ENCODE results near the gene TPP1. TPM values are rescaled to one million over a fixed set of nuclear protein-coding genes. Genes with fewer than 3 reads are reported as not detected.

The TPP1 gene
- total and polyA plus RNA-seq, 9 of the 15 experiments (the other 6 are each of a cell fraction or from before 2014, with no cell fraction given): 7.5 to 75.8 (median 15.7) TPM

DNA sequence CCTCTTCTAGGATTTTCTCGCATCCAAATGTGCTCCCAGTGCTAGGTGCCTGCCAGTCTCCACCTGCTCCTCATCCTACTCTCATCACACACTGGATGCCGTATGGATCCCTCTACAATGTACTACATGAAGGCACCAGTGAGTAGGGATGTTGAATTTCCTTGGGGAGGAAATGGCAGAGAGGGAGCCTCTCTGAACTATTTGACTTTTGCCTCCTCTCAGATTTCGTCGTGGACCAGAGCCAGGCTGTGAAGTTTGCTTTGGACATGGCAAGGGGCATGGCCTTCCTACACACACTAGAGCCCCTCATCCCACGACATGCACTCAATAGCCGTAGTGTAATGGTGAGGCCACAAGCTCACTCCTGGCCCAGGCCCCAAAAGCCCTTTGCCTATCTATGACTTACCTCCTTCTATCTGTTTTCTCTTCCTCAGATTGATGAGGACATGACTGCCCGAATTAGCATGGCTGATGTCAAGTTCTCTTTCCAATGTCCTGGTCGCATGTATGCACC is 9.7 kb downstream of the TPP1 start (continued):
- TF ChIP-seq, protein P1, sequence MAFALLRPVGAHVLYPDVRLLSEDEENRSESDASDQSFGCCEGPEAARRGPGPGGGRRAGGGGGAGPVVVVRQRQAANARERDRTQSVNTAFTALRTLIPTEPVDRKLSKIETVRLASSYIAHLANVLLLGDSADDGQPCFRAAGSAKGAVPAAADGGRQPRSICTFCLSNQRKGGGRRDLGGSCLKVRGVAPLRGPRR (CRISPR knock-in tag; IDR thresholded peaks at IDR 0.05): no peak
- no peak for TF ChIP-seq GABPB1 (CRISPR knock-in tag; IDR thresholded peaks at IDR 0.05)
- TF ChIP-seq, protein P2, sequence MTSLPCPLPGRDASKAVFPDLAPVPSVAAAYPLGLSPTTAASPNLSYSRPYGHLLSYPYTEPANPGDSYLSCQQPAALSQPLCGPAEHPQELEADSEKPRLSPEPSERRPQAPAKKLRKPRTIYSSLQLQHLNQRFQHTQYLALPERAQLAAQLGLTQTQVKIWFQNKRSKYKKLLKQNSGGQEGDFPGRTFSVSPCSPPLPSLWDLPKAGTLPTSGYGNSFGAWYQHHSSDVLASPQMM (CRISPR knock-in tag; IDR thresholded peaks at IDR 0.05): no peak
- TF ChIP-seq ZNF253 (CRISPR knock-in tag; conservative IDR thresholded peaks at IDR 0.05): no peak
- TF ChIP-seq, protein P3, sequence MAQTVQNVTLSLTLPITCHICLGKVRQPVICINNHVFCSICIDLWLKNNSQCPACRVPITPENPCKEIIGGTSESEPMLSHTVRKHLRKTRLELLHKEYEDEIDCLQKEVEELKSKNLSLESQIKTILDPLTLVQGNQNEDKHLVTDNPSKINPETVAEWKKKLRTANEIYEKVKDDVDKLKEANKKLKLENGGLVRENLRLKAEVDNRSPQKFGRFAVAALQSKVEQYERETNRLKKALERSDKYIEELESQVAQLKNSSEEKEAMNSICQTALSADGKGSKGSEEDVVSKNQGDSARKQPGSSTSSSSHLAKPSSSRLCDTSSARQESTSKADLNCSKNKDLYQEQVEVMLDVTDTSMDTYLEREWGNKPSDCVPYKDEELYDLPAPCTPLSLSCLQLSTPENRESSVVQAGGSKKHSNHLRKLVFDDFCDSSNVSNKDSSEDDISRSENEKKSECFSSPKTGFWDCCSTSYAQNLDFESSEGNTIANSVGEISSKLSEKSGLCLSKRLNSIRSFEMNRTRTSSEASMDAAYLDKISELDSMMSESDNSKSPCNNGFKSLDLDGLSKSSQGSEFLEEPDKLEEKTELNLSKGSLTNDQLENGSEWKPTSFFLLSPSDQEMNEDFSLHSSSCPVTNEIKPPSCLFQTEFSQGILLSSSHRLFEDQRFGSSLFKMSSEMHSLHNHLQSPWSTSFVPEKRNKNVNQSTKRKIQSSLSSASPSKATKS (CRISPR knock-in tag; IDR thresholded peaks at IDR 0.05): no peak
- TF ChIP-seq GATA2 (CRISPR knock-in tag; IDR thresholded peaks at IDR 0.05): no peak
- no peak for TF ChIP-seq ESRRA (IDR thresholded peaks at IDR 0.05; ENCODE audit: borderline replicate concordance, low read depth)
- TF ChIP-seq NRF1 (conservative IDR thresholded peaks at IDR 0.05 in 1 of 2, IDR thresholded peaks at IDR 0.05 in 1 of 2): no peak
- TF ChIP-seq, protein P4, sequence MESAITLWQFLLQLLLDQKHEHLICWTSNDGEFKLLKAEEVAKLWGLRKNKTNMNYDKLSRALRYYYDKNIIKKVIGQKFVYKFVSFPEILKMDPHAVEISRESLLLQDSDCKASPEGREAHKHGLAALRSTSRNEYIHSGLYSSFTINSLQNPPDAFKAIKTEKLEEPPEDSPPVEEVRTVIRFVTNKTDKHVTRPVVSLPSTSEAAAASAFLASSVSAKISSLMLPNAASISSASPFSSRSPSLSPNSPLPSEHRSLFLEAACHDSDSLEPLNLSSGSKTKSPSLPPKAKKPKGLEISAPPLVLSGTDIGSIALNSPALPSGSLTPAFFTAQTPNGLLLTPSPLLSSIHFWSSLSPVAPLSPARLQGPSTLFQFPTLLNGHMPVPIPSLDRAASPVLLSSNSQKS (CRISPR knock-in tag; IDR thresholded peaks at IDR 0.05): no peak
- TF ChIP-seq, protein P5, sequence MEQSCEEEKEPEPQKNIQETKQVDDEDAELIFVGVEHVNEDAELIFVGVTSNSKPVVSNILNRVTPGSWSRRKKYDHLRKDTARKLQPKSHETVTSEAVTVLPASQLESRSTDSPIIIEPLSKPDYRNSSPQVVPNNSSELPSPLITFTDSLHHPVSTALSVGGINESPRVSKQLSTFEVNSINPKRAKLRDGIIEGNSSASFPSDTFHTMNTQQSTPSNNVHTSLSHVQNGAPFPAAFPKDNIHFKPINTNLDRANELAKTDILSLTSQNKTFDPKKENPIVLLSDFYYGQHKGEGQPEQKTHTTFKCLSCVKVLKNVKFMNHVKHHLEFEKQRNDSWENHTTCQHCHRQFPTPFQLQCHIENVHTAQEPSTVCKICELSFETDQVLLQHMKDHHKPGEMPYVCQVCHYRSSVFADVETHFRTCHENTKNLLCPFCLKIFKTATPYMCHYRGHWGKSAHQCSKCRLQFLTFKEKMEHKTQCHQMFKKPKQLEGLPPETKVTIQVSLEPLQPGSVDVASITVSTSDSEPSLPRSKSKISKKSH (CRISPR knock-in tag; IDR thresholded peaks at IDR 0.05): no peak
- 0 out of 2 replicates have a peak, but pooled peaks have one; percentile 22 for TF ChIP-seq PML (IDR thresholded peaks at IDR 0.05; ENCODE audit: low read length)
- TF ChIP-seq, protein P6, sequence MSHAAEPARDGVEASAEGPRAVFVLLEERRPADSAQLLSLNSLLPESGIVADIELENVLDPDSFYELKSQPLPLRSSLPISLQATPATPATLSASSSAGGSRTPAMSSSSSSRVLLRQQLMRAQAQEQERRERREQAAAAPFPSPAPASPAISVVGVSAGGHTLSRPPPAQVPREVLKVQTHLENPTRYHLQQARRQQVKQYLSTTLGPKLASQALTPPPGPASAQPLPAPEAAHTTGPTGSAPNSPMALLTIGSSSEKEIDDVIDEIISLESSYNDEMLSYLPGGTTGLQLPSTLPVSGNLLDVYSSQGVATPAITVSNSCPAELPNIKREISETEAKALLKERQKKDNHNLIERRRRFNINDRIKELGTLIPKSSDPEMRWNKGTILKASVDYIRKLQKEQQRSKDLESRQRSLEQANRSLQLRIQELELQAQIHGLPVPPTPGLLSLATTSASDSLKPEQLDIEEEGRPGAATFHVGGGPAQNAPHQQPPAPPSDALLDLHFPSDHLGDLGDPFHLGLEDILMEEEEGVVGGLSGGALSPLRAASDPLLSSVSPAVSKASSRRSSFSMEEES (CRISPR knock-in tag; IDR thresholded peaks at IDR 0.05): no peak
- no peak for TF ChIP-seq SMAD2 (IDR thresholded peaks at IDR 0.05; ENCODE audit: low read depth, low read length)

All from K562 (cell line).